A549 (cell line): ENCODE data around the gene RNF175. TPM values are rescaled to one million over a fixed set of nuclear protein-coding genes. Genes with fewer than 3 reads are reported as not detected.

Experiments
- ATAC-seq, 2 experiments: fragments of 200-7000 bp in 1 of 2; fragments of >200 bp in 1 of 2; cut with Nextera tagmentation in 1 of 2; cut with Tn5 transposase in 1 of 2; 3 replicates each; pipeline versions ENCODE4 v1.8.0 to v1.9.1; 2018 to 2020; ENCODE audit warnings: mild to moderate bottlenecking in 1 of 2, moderate library complexity in 1 of 2
- CTCF ChIA-PET: fragments of 300-600 bp; sonication (Branson Sonifier 250); formaldehyde crosslinking; extraction: SDS; loops from one replicate; lab custom pipeline; 2021; ENCODE audit warnings: antibody characterized with exemption, inconsistent platforms; lab: Yijun Ruan, JAX
- POLR2A ChIA-PET: fragments of 350-600 bp; formaldehyde crosslinking; extraction: SDS; loops from one replicate; lab custom pipeline; 2021; ENCODE audit warnings: antibody characterized with exemption, inconsistent platforms; lab: Yijun Ruan, JAX
- DNase-seq, 2 experiments: peaks; one replicate each; pipeline versions ENCODE4 v3.0.0 to v3.0.0-alpha.2; 2011 to 2016; ENCODE audit warnings: low read depth in 1 of 2, low spot score in 1 of 2
- FAIRE-seq: peaks from 2 replicates; lab custom pipeline; 2011; peaks lifted over from hg19 to GRCh38; lab: Jason Lieb, UNC
- H3K27ac ChIP-seq, 2 experiments: fragments of >200 bp; sonication (Bioruptor Twin); formaldehyde crosslinking; 3 replicates each; pipeline ENCODE4 v1.5.1; 2016 to 2017
- H3K4me1 ChIP-seq: fragments of >200 bp; sonication (Bioruptor Twin); formaldehyde crosslinking; 3 replicates; pipeline ENCODE4 v1.6.1; 2016
- H3K4me2 ChIP-seq: fragments of >200 bp; sonication (Bioruptor Twin); formaldehyde crosslinking; 3 replicates; pipeline ENCODE4 v1.6.1; 2016
- H3K4me3 ChIP-seq: fragments of >200 bp; sonication (Bioruptor Twin); formaldehyde crosslinking; 3 replicates; pipeline ENCODE4 v1.5.1; 2016
- H3K9me3 ChIP-seq: fragments of >200 bp; sonication (Bioruptor Twin); formaldehyde crosslinking; 3 replicates; pipeline ENCODE4 v1.6.1; 2016
- BCL3 ChIP-seq: fragments of >200 bp; sonication (Bioruptor Twin); formaldehyde crosslinking; IDR thresholded peaks from 3 replicates; pipeline ENCODE4 v1.6.1; 2016
- BHLHE40 ChIP-seq: IDR thresholded peaks from 2 replicates; pipeline ENCODE4 v1.6.1; 2012; ENCODE audit warnings: low read depth, low read length, inconsistent platforms
- CBX2 ChIP-seq: fragments of 200-600 bp; sonication (generic); IDR thresholded peaks from 2 replicates; pipeline ENCODE4 v1.6.1; 2016; ENCODE audit warnings: low read depth, mild to moderate bottlenecking, borderline replicate concordance
- CHD2 ChIP-seq: fragments of 150-350 bp; IDR thresholded peaks from 2 replicates; pipeline ENCODE4 v1.6.1; 2014; ENCODE audit warnings: low read length; ENCODE audit not compliant: partially characterized antibody
- CHD4 ChIP-seq: fragments of 200-600 bp; sonication (generic); IDR thresholded peaks from 2 replicates; pipeline ENCODE4 v1.6.1; 2016; ENCODE audit warnings: antibody characterized with exemption, mild to moderate bottlenecking, borderline replicate concordance
- CTCF ChIP-seq: fragments of >200 bp; sonication (Bioruptor Twin); formaldehyde crosslinking; IDR thresholded peaks from 3 replicates; pipeline ENCODE4 v1.5.1; 2016
- FOSB ChIP-seq: fragments of 250-450 bp; sonication (Bioruptor Pico); IDR thresholded peaks from 2 replicates; pipeline ENCODE4 v1.5.0; 2020; ENCODE audit warnings: mild to moderate bottlenecking, moderate library complexity
- HDAC2 ChIP-seq: fragments of 200-600 bp; sonication (generic); IDR thresholded peaks from 2 replicates; pipeline ENCODE4 v1.6.1; 2016
- HOXA7 ChIP-seq: fragments of 250-450 bp; sonication (Bioruptor Pico); IDR thresholded peaks from 2 replicates; pipeline ENCODE4 v1.5.0; 2020; ENCODE audit warnings: mild to moderate bottlenecking, moderate library complexity
- HOXB5 ChIP-seq: fragments of 250-450 bp; sonication (Bioruptor Pico); IDR thresholded peaks from 2 replicates; pipeline ENCODE4 v1.5.0; 2020; ENCODE audit warnings: mild to moderate bottlenecking, moderate library complexity
- MAFK ChIP-seq: fragments of 450-650 bp; IDR thresholded peaks from 2 replicates; pipeline ENCODE4 v1.6.1; 2014; ENCODE audit not compliant: partially characterized antibody
- PBX3 ChIP-seq: IDR thresholded peaks from 2 replicates; pipeline ENCODE4 v1.6.1; 2012
- RARB ChIP-seq: fragments of 250-450 bp; sonication (Bioruptor Pico); IDR thresholded peaks from 2 replicates; pipeline ENCODE4 v1.8.0; 2021; ENCODE audit warnings: mild to moderate bottlenecking, moderate library complexity
- RFX5 ChIP-seq: fragments of 450-650 bp; IDR thresholded peaks from 2 replicates; pipeline ENCODE4 v1.7.1; 2014; ENCODE audit warnings: antibody characterized with exemption, mild to moderate bottlenecking, moderate library complexity
- SMC3 ChIP-seq: fragments of >200 bp; sonication (Bioruptor Twin); formaldehyde crosslinking; IDR thresholded peaks from 3 replicates; pipeline ENCODE4 v1.6.1; 2018; ENCODE audit warnings: inconsistent platforms
- ZFP36 ChIP-seq: fragments of 450-650 bp; IDR thresholded peaks from 2 replicates; pipeline ENCODE4 v1.6.1; 2014; ENCODE audit warnings: borderline replicate concordance; ENCODE audit not compliant: partially characterized antibody
- WGBS: methylation state at CpG from one replicate; pipeline ENCODE4 v1.1.6; 2017; ENCODE audit errors: missing lambda C conversion rate; 5-methylcytosine and 5-hydroxymethylcytosine counted together
- polyA plus RNA-seq, 4 experiments: library from polyadenylated mRNA; depleted of rRNA in 3 of 4; stranded (reverse); fragments of >200 nt; fragmentation: RNase III in 1 of 4; extraction: RNeasy Plus Mini Kit Qiagen cat#74134 plus additional on column Dnase treatment in 1 of 4; gene quantifications; 2 replicates in 3 of 4; 3 replicates in 1 of 4; pipeline ENCODE4 v1.2.3, GENCODE V29; 2011 to 2017
- TF ChIP-seq, protein P1 (sequence below): IDR thresholded peaks from 2 replicates; pipeline ENCODE4 v1.6.1; 2012; ENCODE audit warnings: low read depth, borderline replicate concordance
- TF ChIP-seq, protein P2 (sequence below): IDR thresholded peaks from 2 replicates; pipeline ENCODE4 v1.6.1; 2012
- TF ChIP-seq, protein P3 (sequence below): fragments of 450-650 bp; IDR thresholded peaks from 2 replicates; pipeline ENCODE4 v1.6.1; 2014; ENCODE audit warnings: antibody characterized with exemption
- TF ChIP-seq, protein P4 (sequence below): fragments of 200-600 bp; sonication (generic); IDR thresholded peaks from 2 replicates; pipeline ENCODE4 v1.6.1; 2016; ENCODE audit warnings: antibody characterized with exemption, mild to moderate bottlenecking, moderate library complexity
- TF ChIP-seq, protein P5 (sequence below): fragments of 250-450 bp; sonication (Bioruptor Pico); IDR thresholded peaks from 2 replicates; pipeline ENCODE4 v1.5.0; 2020; ENCODE audit warnings: low read depth, mild to moderate bottlenecking, moderate library complexity

The RNF175 gene
- polyA plus RNA-seq, 2 of the 4 experiments (the other 2 are of a cell fraction): not detected

DNA sequence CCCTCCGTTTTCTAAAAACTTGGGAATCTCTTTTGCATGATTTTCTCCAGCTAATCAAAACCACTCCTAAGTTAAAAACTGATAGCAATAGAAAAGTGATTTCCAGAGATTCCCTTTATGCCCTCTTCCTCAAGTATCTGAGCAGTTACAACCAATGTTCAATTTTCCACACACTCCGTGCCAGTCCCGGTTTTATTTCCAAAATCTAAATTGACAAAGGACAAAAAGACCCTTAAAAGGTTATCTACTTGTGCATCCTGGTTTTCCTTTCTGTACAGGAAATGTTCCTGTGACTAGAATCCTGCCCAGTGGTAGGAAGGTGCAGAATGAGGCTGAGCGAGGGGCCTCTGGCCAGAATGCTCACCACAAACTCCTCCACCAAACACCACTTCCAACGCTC, 27.8 kb upstream of the RNF175 start:
- CTCF ChIA-PET: interaction anchor here (0.9 to 2.5 kb wide), 3 partner anchors 8 to 232 kb away, joined by 3 to 9 read pairs (median 4); no protein-coding TSS in a partner anchor
- Histone ChIP-seq H3K4me1 (no peaks in the 10 kb centered on the region), H3K4me3 (no peak overlapping the region), H3K27ac (no peak overlapping the region), H3K9me3 (no peaks in the 10 kb centered on the region), H3K4me2 (no peak overlapping the region)
- POLR2A ChIA-PET: no interaction called here
- TF ChIP-seq FOSB (CRISPR knock-in tag) (no peak), HOXA7 (CRISPR knock-in tag) (no peak), ZFP36 (no peak), RFX5 (no peak), CHD2 (no peak), RARB (CRISPR knock-in tag) (no peak), CHD4 (no peak), CTCF (no peak), HDAC2 (no peak), PBX3 (no peak), BHLHE40 (no peak), CBX2 (no peak)
- TF ChIP-seq, protein P1, sequence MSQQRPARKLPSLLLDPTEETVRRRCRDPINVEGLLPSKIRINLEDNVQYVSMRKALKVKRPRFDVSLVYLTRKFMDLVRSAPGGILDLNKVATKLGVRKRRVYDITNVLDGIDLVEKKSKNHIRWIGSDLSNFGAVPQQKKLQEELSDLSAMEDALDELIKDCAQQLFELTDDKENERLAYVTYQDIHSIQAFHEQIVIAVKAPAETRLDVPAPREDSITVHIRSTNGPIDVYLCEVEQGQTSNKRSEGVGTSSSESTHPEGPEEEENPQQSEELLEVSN: no peak
- TF ChIP-seq, protein P2, sequence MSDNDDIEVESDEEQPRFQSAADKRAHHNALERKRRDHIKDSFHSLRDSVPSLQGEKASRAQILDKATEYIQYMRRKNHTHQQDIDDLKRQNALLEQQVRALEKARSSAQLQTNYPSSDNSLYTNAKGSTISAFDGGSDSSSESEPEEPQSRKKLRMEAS: no peak
- TF ChIP-seq, protein P3, sequence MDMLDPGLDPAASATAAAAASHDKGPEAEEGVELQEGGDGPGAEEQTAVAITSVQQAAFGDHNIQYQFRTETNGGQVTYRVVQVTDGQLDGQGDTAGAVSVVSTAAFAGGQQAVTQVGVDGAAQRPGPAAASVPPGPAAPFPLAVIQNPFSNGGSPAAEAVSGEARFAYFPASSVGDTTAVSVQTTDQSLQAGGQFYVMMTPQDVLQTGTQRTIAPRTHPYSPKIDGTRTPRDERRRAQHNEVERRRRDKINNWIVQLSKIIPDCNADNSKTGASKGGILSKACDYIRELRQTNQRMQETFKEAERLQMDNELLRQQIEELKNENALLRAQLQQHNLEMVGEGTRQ: no peak
- no peak for ATAC-seq
- FAIRE-seq: no peak
- 24% methylated on average over 5 of the region's 5 CpGs for WGBS
- DNase-seq: no peak

DNA sequence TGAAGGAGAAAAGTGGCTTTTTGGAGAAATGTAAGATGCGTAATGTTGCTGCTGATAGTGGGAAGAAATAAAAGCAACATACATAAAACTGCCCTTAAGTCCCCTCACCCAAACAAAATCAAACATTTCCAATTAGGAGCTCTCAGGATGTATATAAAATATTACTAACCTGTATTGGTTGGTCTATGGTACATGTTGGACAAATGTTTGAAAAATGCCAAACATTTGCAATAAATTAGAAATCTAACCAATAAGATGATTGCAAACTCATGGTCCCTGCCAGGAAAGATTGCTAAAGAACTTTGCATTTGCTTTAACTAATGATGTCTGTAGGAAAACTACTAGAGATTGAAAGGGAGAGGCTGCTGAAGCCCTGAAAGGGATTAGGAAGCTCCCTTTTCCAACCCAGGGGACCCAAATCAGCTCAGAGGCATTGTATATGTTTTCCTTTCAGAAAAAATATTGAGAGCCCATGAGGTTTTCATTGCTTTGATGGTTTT, 27.3 kb upstream of the RNF175 start:
- no peaks in the 10 kb centered on the region for H3K9me3 ChIP-seq
- no peak for ATAC-seq
- CTCF ChIA-PET: interaction anchor here (0.6 to 2.5 kb wide), 6 partner anchors 9 to 694 kb away, joined by 3 to 9 read pairs (median 4); no protein-coding TSS in a partner anchor
- TF ChIP-seq, protein P4, sequence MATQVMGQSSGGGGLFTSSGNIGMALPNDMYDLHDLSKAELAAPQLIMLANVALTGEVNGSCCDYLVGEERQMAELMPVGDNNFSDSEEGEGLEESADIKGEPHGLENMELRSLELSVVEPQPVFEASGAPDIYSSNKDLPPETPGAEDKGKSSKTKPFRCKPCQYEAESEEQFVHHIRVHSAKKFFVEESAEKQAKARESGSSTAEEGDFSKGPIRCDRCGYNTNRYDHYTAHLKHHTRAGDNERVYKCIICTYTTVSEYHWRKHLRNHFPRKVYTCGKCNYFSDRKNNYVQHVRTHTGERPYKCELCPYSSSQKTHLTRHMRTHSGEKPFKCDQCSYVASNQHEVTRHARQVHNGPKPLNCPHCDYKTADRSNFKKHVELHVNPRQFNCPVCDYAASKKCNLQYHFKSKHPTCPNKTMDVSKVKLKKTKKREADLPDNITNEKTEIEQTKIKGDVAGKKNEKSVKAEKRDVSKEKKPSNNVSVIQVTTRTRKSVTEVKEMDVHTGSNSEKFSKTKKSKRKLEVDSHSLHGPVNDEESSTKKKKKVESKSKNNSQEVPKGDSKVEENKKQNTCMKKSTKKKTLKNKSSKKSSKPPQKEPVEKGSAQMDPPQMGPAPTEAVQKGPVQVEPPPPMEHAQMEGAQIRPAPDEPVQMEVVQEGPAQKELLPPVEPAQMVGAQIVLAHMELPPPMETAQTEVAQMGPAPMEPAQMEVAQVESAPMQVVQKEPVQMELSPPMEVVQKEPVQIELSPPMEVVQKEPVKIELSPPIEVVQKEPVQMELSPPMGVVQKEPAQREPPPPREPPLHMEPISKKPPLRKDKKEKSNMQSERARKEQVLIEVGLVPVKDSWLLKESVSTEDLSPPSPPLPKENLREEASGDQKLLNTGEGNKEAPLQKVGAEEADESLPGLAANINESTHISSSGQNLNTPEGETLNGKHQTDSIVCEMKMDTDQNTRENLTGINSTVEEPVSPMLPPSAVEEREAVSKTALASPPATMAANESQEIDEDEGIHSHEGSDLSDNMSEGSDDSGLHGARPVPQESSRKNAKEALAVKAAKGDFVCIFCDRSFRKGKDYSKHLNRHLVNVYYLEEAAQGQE: no peak
- TF ChIP-seq SMC3: no peak
- TF ChIP-seq HDAC2: no peak
- TF ChIP-seq, protein P3: no peak
- TF ChIP-seq BCL3: no peak
- TF ChIP-seq MAFK: no peak
- TF ChIP-seq, protein P5, sequence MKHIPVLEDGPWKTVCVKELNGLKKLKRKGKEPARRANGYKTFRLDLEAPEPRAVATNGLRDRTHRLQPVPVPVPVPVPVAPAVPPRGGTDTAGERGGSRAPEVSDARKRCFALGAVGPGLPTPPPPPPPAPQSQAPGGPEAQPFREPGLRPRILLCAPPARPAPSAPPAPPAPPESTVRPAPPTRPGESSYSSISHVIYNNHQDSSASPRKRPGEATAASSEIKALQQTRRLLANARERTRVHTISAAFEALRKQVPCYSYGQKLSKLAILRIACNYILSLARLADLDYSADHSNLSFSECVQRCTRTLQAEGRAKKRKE (CRISPR knock-in tag): no peak
- TF ChIP-seq HOXB5: no peak
- no peak for TF ChIP-seq PBX3
- no peak overlapping the region for H3K4me3 ChIP-seq
- no peaks in the 10 kb centered on the region for H3K4me1 ChIP-seq
- no peak overlapping the region for H3K27ac ChIP-seq
- POLR2A ChIA-PET: no interaction called here
- WGBS: 25% methylated on average over 1 of the region's 1 CpG
- no peak overlapping the region for H3K4me2 ChIP-seq
- no peak for DNase-seq
- FAIRE-seq: no peak
